ENCODE results near the gene ENO4.

DNA sequence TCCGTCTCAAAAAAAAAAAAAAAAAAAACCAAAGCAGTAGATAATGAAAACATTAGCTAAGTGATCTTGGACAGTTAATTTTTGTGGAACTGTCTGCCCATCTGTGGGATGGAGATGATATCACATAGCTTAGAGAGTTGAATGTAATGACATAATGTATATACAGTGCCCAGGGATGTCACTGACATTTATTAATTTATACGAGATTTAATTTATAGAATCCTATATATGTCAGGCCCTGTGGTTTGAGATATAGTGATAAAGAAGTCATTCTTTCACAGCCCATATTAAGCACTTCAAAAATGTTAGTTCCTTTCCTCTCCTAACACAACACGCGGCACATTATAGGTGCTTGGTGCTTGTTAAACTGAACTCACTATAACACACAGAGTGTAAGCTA lies 4.0 kb downstream of the ENO4 start:
- TF ChIP-seq, protein P1, sequence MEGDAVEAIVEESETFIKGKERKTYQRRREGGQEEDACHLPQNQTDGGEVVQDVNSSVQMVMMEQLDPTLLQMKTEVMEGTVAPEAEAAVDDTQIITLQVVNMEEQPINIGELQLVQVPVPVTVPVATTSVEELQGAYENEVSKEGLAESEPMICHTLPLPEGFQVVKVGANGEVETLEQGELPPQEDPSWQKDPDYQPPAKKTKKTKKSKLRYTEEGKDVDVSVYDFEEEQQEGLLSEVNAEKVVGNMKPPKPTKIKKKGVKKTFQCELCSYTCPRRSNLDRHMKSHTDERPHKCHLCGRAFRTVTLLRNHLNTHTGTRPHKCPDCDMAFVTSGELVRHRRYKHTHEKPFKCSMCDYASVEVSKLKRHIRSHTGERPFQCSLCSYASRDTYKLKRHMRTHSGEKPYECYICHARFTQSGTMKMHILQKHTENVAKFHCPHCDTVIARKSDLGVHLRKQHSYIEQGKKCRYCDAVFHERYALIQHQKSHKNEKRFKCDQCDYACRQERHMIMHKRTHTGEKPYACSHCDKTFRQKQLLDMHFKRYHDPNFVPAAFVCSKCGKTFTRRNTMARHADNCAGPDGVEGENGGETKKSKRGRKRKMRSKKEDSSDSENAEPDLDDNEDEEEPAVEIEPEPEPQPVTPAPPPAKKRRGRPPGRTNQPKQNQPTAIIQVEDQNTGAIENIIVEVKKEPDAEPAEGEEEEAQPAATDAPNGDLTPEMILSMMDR (IDR thresholded peaks at IDR 0.05; ENCODE audit: insufficient read depth, low read depth, low read length), result no peak
- TF ChIP-seq EZH2 (IDR thresholded peaks at IDR 0.05; ENCODE audit: insufficient read depth, low read length), result no peak
